ENCODE results near the gene GPR137B.

- TF ChIP-seq CTCF (IDR thresholded peaks at IDR 0.05) = no peak
- no peak for TF ChIP-seq POLR2A (IDR thresholded peaks at IDR 0.05)
These were observed 689 bp upstream of the GPR137B start for GRCh38 chr1:236141447-236142252.
